Thoracic aorta (tissue), 2 donors: ENCODE data around the gene PGA5. TPM values are rescaled to one million over a fixed set of nuclear protein-coding genes. Genes with fewer than 3 reads are reported as not detected.

Source experiments
- total RNA-seq, 2 donors: library from RNA; depleted of rRNA; stranded (reverse); fragments of >200 nt; gene quantifications; one replicate each; pipeline versions ENCODE4 v1.1.0 to v1.2.3, GENCODE V29; 2016

PGA5 gene
- total RNA-seq, 2 donors from 2014 or later = not detected

Other genes starting within 250 kb of the PGA5 start
- 1 to 10 TPM in 1 of 2 donors, not detected in 1; 1.6 TPM for gene CD5, start 138.7 kb upstream of the PGA5 start, total RNA-seq
- gene VPS37C, start 79.7 kb upstream of the PGA5 start, total RNA-seq = 10 to 100 TPM; 23.0 to 32.7 TPM
- gene PGA3, start 37.7 kb upstream of the PGA5 start, total RNA-seq = 1 to 10 TPM; 1.8 to 4.3 TPM
- gene PGA4, start 18.8 kb upstream of the PGA5 start, total RNA-seq = 1 to 10 TPM in 1 of 2 donors, not detected in 1; 4.7 TPM
- gene VWCE, start 54.1 kb downstream of the PGA5 start, total RNA-seq = 1 to 10 TPM; 1.5 to 2.3 TPM
- 100 to 1,000 TPM; 122 to 144 TPM for gene DDB1, start 91.9 kb downstream of the PGA5 start, total RNA-seq
- gene TKFC, start 92.1 kb downstream of the PGA5 start, total RNA-seq = 10 to 100 TPM; 22.5 to 29.2 TPM
- 10 to 100 TPM; 37.1 to 80.8 TPM for gene CYB561A3, start 120.7 kb downstream of the PGA5 start, total RNA-seq
- 10 to 100 TPM; 49.7 to 63.5 TPM for gene TMEM138, start 121.2 kb downstream of the PGA5 start, total RNA-seq
- 10 to 100 TPM in 1 of 2 donors, 1 to 10 TPM in 1; 5.6 to 13.0 TPM for gene TMEM216, start 151.4 kb downstream of the PGA5 start, total RNA-seq
- 10 to 100 TPM; 54.3 to 69.7 TPM for gene CPSF7, start 188.8 kb downstream of the PGA5 start, total RNA-seq
- 10 to 100 TPM; 43.2 to 52.6 TPM for gene SDHAF2, start 188.9 kb downstream of the PGA5 start, total RNA-seq